ENCODE measurements around the gene SLC39A6.
"Not testable (repeated sequence)": the region's sequence is repeated elsewhere in the genome, so short reads cannot be mapped to it uniquely, and the experiment has no call there.

The SLC39A6 gene

GRCh38 chr18:36129300-36130038, at the start of gene SLC39A6, which contains the start of gene ELP2:
TSS of gene SLC39A6 (minus strand) at chr18:36129340. CDS start at chr18:36127007, 2,333 bp downstream.
TSS of gene ELP2 (plus strand) at chr18:36129899. CDS start at chr18:36129934, 35 bp downstream.
- DNase-seq (ENCODE audit: low read depth in 2 of 2, low spot score in 1 of 2) = peak; percentile 90

- no peak for DNase-seq (ENCODE audit: low read depth in 2 of 2, low spot score in 1 of 2)
Measured at GRCh38 chr18:36177913-36178312, 48.8 kb upstream of the SLC39A6 start.

GRCh38 chr18:36176711-36177110, 47.6 kb upstream of the SLC39A6 start:
- DNase-seq (ENCODE audit: low read depth in 2 of 2, low spot score in 1 of 2) = no peak

GRCh38 chr18:36176177-36176584, 47.0 kb upstream of the SLC39A6 start:
- no peak for DNase-seq (ENCODE audit: low read depth in 2 of 2, low spot score in 1 of 2)

GRCh38 chr18:36175481-36175880, 46.3 kb upstream of the SLC39A6 start:
- no peak for DNase-seq (ENCODE audit: low read depth in 2 of 2, low spot score in 1 of 2)

GRCh38 chr18:36169938-36170337, 40.8 kb upstream of the SLC39A6 start:
- no peak for DNase-seq (ENCODE audit: low read depth in 2 of 2, low spot score in 1 of 2)

GRCh38 chr18:36168296-36168695, 39.2 kb upstream of the SLC39A6 start:
- DNase-seq (ENCODE audit: low read depth in 2 of 2, low spot score in 1 of 2) = not testable (repeated sequence)

GRCh38 chr18:36167692-36168218, 38.6 kb upstream of the SLC39A6 start:
- no peak for DNase-seq (ENCODE audit: low read depth in 2 of 2, low spot score in 1 of 2)

GRCh38 chr18:36162981-36163380, 33.8 kb upstream of the SLC39A6 start:
- no peak for DNase-seq (ENCODE audit: low read depth in 2 of 2, low spot score in 1 of 2)

GRCh38 chr18:36160959-36161371, 31.8 kb upstream of the SLC39A6 start:
- no peak for DNase-seq (ENCODE audit: low read depth in 2 of 2, low spot score in 1 of 2)

- DNase-seq (ENCODE audit: low read depth in 2 of 2, low spot score in 1 of 2) = no peak
Measured at GRCh38 chr18:36158266-36158867, 29.2 kb upstream of the SLC39A6 start.

GRCh38 chr18:36157441-36157840, 28.3 kb upstream of the SLC39A6 start:
- no peak for DNase-seq (ENCODE audit: low read depth in 2 of 2, low spot score in 1 of 2)

GRCh38 chr18:36155851-36156757, 27.0 kb upstream of the SLC39A6 start:
- DNase-seq (ENCODE audit: low read depth in 2 of 2, low spot score in 1 of 2) = no peak

- DNase-seq (ENCODE audit: low read depth in 2 of 2, low spot score in 1 of 2) = no peak
Measured at GRCh38 chr18:36153771-36154170, 24.6 kb upstream of the SLC39A6 start.

- no peak for DNase-seq (ENCODE audit: low read depth in 2 of 2, low spot score in 1 of 2)
Measured at GRCh38 chr18:36153203-36153602, 24.1 kb upstream of the SLC39A6 start.

GRCh38 chr18:36152781-36153180, 23.6 kb upstream of the SLC39A6 start:
- no peak for DNase-seq (ENCODE audit: low read depth in 2 of 2, low spot score in 1 of 2)

GRCh38 chr18:36149514-36150289, 20.6 kb upstream of the SLC39A6 start:
- no peak for DNase-seq (ENCODE audit: low read depth in 2 of 2, low spot score in 1 of 2)

GRCh38 chr18:36143391-36143790, 14.3 kb upstream of the SLC39A6 start:
- DNase-seq (ENCODE audit: low read depth in 2 of 2, low spot score in 1 of 2) = no peak

- no peak for DNase-seq (ENCODE audit: low read depth in 2 of 2, low spot score in 1 of 2)
Measured at GRCh38 chr18:36142751-36143150, 13.6 kb upstream of the SLC39A6 start.

- no peak for DNase-seq (ENCODE audit: low read depth in 2 of 2, low spot score in 1 of 2)
Measured at GRCh38 chr18:36141576-36141975, 12.4 kb upstream of the SLC39A6 start.

- no peak for DNase-seq (ENCODE audit: low read depth in 2 of 2, low spot score in 1 of 2)
Measured at GRCh38 chr18:36139245-36139644, 10.1 kb upstream of the SLC39A6 start.
